ELF-1 (cell line): ENCODE measurements around the gene POU3F3.
A peak's percentile ranks its signal among the peaks of the same experiment; 100 is the strongest.

ENCODE experiments used
- DNase-seq: peaks from one replicate; pipeline ENCODE4 v3.0.0-alpha.2; 2016; ENCODE audit warnings: low read depth, low spot score

Gene POU3F3

DNA sequence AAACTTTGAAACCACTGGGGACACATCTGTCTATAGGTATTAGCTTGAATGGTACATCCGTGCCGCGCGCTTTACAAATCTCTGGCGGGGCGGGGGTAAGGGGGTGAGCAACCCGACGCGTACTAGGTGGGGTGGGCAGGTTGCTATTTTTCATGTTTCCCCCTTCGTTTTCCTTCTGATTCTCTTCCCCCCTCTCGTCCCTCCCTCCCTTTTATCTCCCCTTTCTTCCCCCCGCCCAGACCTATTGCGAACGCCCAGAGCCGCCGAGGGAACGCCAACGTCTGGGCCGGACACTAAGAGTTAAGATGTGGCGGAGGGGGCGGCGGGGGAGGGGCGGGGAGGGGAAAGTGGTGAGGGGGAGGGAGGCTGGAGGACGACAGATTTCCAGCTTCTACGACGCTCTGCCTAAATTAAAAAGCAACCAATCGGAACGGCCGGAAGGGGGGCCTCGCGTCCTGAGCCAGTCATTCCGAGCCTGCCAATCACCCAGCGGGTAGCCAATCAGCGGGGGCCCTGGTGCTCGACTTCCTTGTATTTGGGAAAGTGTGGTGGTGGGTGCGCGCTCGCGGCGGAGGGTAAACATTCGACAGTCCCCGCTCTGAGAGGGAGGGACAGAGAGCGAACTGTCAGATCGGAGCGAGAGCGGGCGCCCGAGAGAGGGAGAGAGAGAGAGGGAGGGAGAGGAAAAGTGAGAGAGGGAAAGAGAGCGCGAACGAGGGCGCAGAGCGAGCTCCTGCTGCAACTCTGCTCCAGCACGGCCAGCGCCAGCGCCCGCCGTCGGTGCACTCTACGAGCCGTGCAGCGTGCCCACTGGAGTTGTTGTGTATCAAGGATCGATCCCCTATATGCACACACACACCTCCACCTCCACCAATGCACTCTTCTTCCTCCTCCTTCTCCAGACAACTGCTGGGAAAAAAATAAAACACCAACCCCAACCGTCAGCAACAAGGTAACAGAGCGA lies at the start of gene POU3F3:
POU3F3 (plus strand) TSS at position 582 of the 964 bp plus-strand sequence. CDS start 1,396 bp downstream, outside the sequence.
- peak; percentile 99 for DNase-seq

DNA sequence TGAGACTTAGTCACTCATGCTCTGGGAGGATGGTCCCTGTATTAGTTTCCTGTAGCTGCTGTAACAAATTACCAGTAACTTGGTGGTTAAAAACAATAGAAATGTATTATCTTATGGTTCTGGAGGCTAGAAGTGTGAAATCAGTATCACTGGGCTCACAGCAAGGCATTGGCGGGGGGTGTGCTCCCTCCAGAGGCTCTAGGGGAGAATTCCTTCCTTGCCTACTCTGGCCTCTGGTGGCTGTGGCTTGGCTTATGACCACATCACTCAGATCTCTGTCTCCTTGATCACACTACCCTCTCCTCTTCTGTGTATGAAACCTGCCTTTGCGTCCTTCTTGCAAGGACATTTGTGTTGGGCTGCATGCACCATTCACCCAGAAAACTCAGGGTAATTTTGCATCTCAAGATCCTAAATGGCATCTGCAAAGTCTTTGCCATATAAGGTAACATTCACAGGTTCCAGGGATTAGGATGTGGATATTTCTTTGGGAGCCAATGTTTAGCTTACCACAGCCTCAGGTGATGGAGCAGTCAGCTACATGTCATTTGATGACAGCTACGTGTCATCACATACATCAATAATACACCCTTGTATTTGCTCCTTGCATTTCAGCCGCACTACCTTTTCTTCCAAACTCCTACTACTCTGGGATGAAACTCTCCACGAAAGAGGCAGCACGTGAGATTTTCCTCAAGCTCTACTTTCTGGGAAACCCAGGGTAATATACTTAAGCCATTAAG lies 49.6 kb upstream of the POU3F3 start:
- DNase-seq: peak; percentile 18

DNA sequence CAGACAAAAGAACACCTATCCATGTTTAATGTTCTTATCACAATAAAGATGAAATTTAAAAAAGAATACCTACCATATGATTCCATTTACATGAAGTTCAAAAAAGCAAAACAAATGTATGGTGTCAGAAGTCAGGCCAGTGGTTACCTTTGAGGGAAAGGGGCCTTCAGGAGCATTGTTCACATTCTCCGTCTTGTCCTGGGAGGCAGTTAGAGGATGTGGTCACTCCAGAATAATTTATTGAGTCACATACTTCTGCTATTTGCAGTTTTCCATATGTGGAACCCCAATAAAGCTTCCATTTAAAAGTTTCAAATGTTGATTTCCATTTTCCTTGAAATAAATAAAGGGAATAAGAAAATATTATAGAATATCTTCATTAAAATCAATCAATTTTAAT lies 41.6 kb upstream of the POU3F3 start:
- no peak for DNase-seq

DNA sequence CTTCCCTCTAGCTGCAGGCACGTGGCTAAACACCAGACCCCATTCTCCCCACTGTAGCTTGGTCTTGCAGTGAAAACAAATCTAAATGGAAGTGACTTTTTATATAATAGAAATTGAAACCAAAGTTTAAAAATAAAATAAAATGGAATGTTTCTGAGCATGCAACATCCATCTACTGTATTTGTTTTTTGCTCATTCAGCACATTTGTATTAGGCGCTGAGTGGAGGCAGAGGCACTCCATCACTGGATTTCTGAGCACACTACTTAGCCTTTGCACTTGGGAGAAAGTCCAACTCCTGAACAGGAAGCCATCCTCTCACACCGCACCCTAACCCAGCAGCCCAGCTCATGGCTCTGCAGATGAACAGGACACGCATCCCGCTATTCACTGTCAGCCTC lies 37.8 kb upstream of the POU3F3 start:
- no peak for DNase-seq

DNA sequence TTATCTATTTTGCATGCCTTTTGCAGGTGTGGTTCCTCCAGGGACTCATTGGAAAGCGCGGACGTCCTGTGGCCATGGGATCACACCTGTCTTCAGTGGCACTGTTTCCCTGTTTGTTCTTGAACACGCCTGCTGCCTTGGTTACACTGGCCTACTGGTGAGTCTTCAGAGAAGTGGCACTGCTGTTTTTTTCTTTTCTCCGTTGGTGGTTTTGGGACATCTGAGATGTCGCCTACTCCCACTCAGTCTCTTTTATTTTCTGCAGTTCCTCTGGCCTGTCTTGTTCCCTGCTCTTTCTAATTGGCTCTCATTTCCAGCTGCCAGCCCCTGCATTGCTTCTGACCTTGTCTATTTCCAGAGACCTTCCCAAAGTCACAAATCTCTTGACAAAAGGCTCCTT lies 35.7 kb upstream of the POU3F3 start:
- DNase-seq: no peak

DNA sequence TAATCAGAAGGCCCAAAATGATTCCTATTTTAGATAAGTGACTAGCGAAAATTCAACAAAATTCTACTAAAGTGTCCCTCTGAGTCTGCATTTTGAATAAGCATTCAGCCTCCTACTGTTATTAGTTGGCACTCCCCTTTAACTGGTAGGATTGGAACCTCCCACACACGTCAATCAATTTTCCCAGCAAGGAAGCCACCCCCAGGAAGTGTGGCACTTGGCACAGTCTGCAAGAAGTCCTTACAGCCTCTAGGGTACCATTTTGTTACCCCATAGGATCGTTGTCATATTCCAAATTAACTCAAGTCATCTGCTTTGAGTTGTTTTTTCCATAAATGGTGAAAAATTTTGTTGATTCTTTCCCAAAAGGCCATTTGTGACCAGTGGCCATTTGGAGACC lies 33.8 kb upstream of the POU3F3 start:
- no peak for DNase-seq

DNA sequence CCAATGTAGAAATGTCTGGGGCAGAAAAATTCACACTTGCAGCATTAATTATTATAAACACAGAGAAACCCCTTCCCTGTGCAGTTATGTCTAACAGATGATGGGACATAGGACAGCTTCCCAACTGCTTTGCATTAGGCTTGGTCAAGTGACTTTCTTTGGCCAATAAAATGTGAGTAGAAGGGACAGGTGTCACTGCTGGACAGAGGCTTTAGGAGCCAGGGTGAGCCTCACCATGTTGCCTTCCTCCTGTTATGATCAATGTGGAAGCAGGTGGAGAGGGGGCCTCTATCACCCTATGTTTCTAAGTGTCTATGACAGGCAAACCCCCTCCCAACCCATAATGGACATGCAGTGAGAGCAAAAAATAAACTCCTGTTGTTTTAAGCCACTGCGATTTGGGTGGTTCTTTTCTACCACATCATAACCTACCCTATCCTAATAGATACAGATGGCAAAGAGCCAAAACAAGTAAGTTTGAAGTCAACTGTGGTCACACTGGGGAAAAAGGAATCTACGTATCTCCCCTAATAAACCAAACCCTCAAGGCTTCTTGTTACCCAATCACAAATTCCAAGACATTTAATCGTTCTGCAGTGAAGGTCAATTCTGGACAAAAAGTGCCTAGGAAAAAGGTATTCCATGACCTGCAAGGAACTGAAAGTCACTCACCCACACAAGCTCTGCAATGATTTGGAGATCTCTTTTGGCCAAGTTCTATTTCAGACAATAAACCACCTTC lies 28.6 kb upstream of the POU3F3 start:
- no peak for DNase-seq

DNA sequence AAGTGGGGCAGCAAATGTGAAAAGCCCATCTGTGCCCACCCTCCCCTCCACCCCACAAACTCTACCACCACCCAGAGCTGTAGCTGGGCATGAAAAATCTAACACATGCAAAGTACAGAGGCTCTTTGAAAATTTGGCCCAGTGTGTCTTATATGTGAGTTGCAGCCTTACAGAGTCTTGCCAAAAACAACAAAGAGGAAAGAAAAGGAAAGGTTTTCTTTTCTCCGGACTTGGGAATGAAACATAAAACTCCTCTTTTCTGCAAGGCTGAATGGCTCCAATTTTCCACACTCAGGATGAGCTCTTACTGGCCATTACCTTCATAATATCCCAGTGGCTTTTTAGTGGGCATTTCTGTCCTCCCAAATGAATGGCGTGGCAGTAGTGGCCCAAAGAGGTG lies 27.9 kb upstream of the POU3F3 start:
- DNase-seq: no peak

DNA sequence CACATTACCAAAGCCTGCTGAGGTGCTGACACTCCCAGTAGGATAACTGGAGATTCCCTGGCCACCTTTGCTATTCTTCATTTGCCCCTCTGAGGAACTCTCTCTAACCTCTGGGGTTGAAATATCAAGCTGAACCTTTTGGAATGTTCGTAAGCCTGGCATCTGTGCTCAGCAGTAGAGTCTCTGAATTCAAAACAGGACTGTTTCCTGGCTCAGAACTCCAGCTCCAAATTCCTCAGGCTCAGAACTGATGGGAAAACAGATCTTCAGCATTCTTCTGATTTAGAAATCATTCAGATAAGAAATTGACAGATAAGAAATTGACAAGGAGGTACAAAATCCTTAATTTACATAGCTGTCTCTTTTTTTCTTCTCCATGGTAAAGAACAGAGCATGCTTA lies 22.2 kb upstream of the POU3F3 start:
- DNase-seq: no peak

DNA sequence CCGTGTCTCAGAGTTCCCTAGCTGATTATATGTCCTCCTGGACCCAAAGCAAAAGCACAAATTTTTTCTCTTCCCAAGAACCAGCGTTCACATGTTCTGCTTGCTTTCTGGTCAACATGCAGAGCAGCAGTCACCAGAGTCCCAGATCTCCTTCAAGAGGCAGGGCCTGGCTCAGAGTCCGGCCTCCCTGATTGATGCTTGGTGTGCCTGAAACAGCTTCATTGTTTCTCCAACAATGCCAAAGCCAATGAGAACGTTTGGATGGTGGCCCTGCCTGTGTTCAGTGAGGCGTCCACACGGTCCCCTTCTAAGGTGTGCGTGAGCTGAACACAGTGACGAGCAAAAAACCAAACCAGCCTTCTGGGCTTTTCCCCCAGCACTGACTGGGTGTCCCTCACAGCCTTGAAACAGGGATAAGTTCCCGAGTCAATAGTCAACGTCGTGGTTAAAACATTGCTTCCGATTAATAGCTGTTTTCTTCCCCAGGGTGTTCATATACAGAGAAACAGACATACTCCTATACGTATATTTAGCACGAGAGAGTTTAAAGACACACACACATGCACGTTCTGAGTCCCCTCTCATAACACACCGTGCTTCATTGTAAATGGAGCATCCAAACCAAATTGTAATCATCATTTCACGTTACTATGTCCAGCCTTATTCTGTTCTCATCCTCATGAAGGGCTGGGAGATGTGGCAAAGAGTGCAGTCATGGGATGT lies 19.3 kb upstream of the POU3F3 start:
- DNase-seq: no peak

DNA sequence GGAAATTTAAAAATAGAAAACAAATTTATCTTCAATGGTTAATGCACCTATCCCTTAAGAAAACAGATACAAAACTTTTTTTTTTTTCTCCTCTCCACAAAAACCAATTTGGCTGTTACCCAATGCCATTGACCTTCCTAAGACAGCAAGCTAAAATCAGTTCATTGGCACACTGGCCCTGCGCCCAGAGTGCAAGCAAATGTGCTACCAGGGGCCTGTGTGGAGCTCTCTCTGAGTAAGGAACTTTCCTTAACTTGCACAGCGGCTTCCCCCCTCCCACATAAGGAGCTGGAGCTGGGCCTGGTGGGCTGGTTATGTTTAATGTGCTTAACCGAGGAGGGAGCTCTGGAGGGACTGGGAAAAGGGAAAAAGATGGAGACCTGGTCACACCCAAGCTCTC lies 17.6 kb upstream of the POU3F3 start:
- DNase-seq: no peak

DNA sequence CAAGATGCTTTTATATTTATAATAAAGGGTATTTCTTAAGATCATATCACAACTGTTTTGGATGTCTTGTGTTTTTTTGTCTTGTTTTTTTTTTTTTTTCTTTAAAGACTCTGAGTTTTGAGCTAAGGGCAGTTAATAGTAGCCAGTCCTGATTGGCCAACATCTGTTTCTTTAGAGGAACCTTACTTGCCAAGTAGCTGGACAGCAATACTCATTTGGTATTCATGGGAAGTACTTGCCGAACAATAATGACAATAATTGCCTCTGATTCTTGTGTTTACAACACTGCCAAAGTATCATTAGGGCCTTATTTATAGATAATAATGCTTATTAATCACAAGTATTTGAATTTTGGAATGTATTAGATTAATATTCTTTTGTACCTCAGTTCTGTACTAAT lies 17.1 kb upstream of the POU3F3 start:
- no peak for DNase-seq

DNA sequence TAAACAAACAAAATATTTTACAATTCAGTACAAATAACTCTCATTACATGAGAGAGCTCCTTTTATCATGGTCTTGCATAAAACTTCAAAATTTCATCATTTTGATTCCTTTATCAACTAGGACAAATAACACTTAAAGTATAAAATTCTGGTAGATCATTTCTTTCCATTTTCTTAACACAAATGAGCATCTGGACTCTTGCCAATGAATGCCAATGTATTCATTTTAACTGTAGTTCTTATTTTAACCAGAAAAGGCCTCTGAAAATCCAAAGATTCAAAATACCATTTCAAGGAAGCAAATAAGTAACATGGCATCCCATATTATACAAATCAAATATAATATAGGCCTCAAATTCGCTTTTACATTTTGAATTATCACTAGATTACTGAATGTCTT lies 13.8 kb upstream of the POU3F3 start:
- no peak for DNase-seq

DNA sequence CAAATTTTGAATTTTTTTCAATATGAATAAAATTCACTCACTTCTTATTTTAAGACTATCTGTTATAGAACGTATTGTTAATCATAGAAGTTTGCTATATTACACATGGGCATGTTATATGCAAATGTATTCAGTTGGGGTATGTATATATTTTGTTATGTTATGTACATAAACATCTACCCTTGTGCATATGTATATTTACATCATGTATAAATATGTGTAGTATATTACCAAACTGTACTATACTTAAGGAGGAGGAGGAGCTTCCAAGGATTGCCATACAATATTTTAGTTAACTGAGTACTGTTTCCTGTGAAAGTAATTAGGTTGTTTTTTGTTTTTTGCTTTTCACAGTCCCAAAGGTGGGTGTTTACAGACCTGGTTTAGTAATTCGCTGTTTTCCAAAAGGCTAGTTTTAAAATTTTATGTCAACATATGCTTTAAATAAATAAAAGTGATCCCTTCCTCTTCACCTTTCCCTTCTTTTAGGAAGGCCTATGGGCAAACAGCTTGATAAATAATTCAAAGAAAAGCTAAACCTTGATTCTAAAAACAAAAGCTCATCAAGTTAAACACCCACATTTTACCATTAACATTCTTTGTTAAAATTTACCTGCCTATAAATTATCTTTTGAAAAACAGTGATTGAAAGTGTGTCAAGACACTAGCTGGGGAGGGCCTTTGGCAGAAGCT lies 12.9 kb upstream of the POU3F3 start:
- no peak for DNase-seq

DNA sequence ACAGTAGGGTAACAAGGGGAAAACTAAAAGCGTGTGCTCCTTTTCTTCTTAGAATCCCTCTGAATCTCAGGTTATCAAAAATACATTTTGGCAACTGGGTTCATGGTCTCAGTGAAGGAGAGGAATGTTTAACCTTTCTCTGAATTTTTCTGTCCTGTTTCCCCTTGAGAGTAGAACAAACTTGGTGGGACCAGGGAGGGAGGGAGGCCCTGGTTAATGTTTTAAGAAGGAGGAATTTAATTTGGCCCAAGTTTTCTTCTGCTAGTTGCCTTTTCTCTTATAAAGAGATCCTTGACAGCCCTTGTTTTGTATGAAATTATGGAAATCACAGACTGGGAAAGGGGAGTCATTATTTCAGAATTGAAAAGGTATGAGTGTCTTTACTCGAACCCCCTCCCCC lies 12.2 kb upstream of the POU3F3 start:
- no peak for DNase-seq

DNA sequence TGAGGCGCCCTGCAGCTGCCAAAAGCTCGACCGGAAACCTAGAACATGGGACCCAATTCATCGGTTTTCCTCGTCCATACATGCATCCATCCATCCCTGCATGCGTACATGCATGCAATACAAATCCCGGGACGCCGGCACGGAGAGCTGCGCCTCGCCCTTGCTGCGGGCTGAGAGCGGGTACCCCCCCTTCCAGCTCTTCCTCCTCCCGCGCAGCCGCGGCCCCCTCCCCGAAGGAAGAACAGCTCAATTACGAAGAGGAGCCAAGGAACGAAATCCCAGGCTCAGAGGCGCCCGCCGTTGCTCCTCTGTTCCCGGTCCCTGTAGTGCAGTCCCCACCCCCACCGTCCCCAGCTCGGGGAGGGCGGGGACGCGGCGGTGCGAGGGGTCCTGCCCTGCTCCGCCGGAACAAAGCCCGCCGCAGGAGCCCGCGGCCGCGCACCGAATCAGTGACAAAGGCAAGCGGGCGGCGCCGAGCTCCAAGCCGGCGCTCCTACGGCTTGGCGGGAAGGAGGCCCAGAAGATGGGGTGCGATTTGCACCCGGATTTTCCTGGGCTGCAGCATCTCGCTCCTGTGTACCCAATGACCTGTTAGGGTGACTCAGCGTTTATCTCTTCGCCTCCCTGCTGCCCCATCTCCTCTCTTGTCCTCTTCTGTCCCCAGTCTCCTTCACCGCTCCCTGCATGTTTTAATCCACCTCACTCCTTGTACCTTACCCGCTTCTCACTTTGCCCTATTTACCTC lies 8.9 kb upstream of the POU3F3 start:
- peak; percentile 76 for DNase-seq

DNA sequence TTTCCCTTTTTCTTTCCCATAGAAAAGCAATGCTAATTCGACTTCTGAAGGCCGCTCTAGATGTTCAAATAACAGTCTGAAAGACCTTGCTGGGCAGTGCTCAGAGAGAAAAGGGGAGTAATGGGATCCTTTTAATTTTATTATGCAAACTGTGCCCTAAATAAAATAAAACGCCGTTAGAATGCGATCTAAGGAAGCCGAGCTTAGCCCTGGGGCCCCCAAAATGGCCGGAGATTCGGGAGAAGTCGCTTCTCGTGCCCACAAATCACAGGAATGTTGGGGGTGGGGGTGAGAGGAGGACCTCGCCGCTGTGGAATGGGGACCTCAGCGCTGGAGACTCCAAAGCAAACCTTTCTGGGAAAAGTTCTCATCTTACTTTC lies 8.4 kb upstream of the POU3F3 start:
- no peak for DNase-seq

DNA sequence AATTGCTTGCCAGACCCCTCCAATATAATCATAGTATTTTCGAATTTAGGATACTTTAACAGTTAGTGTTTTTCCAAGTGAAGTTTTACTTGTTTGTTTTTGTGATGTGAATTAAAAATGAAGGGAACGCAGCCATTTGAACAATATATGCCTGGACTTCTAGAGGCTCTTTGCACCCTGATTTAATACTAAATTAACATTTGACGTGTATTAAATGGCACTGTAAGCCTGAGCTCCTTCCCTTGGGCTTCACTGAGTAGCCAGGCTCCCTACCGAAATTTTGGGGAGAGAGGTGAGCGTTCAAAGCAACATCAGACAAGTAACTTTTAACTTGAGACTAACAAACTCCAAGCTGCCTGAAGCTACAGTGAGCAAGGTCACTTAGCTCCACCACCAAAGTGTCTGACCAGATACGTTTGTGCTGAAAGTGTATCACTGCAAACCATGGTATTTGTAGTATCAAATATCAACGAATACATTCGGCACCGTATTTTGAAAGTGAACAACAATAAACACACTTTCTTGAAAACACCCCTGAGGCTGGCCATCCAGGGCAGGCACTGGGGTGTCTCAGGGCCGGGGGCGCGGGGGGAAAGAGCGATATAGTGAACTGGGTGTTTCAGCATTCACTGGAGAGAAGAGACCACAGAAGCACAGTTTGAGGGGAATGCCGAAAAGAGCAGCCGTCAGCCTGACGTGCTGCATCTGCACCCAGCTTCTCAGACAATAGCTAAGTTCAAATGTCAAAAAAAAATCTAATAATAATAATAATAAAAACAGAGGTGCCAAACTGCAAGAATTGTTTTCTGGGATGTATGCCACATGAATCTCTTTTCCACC lies 7.7 kb upstream of the POU3F3 start:
- DNase-seq: no peak
